HG03432 (cell line): ENCODE results near the gene G3BP1.
A peak's percentile ranks its signal among the peaks of the same experiment; 100 is the strongest.
"Not testable (repeated sequence)": the region's sequence is repeated elsewhere in the genome, so short reads cannot be mapped to it uniquely, and the experiment has no call there.

Experiments
- ATAC-seq: cut with Tn5 transposase; IDR thresholded peaks from one replicate; pipeline ENCODE4 v1.9.1; 2021; ENCODE audit warnings: mild to moderate bottlenecking, moderate library complexity; ENCODE audit not compliant: unreplicated experiment

The G3BP1 gene

GRCh38 chr5:151751593-151751992 is 20.2 kb upstream of the G3BP1 start:
- no peak for ATAC-seq

- no peak for ATAC-seq
These were observed 16.4 kb upstream of the G3BP1 start for GRCh38 chr5:151755383-151755782.

- ATAC-seq: peak; percentile 15
These were observed 14.3 kb upstream of the G3BP1 start for GRCh38 chr5:151757233-151758140.

GRCh38 chr5:151758141-151758429 is 13.7 kb upstream of the G3BP1 start:
- peak; percentile 20 for ATAC-seq

- ATAC-seq: peak; percentile 97
These were observed 13.1 kb upstream of the G3BP1 start, which contains the start of gene ATOX1 for GRCh38 chr5:151758430-151759241. ATOX1 (minus strand) TSS chr5:151758631; CDS start chr5:151758551, 80 bp downstream.

GRCh38 chr5:151764801-151765200 is 7.0 kb upstream of the G3BP1 start:
- no peak for ATAC-seq

- ATAC-seq: no peak
These were observed 4.8 kb upstream of the G3BP1 start for GRCh38 chr5:151766975-151767374.

GRCh38 chr5:151770383-151771258 is 1.1 kb upstream of the G3BP1 start:
- peak; percentile 36 for ATAC-seq

GRCh38 chr5:151772029-151772845 is 483 bp downstream of the G3BP1 start:
- no peak for ATAC-seq

GRCh38 chr5:151772846-151773561 is 1.2 kb downstream of the G3BP1 start:
- ATAC-seq: no peak

- no peak for ATAC-seq
These were observed 2.2 kb downstream of the G3BP1 start for GRCh38 chr5:151773951-151774350.

- no peak for ATAC-seq
These were observed 3.4 kb downstream of the G3BP1 start for GRCh38 chr5:151775025-151775606.

GRCh38 chr5:151779531-151780125 is 7.9 kb downstream of the G3BP1 start:
- no peak for ATAC-seq

GRCh38 chr5:151780348-151780747 is 8.6 kb downstream of the G3BP1 start:
- ATAC-seq: no peak

- ATAC-seq: no peak
These were observed 9.4 kb downstream of the G3BP1 start for GRCh38 chr5:151781201-151781600.

GRCh38 chr5:151783664-151784063 is 11.9 kb downstream of the G3BP1 start:
- ATAC-seq: not testable (repeated sequence)

GRCh38 chr5:151784141-151784540 is 12.4 kb downstream of the G3BP1 start:
- no peak for ATAC-seq

GRCh38 chr5:151786468-151786867 is 14.7 kb downstream of the G3BP1 start:
- ATAC-seq: no peak

- no peak for ATAC-seq
These were observed 16.1 kb downstream of the G3BP1 start for GRCh38 chr5:151787817-151788216.
